Measurements from ENCODE around the gene ABCB8.
"Not testable (repeated sequence)": the region's sequence is repeated elsewhere in the genome, so short reads cannot be mapped to it uniquely, and the experiment has no call there.

The ABCB8 gene

DNA sequence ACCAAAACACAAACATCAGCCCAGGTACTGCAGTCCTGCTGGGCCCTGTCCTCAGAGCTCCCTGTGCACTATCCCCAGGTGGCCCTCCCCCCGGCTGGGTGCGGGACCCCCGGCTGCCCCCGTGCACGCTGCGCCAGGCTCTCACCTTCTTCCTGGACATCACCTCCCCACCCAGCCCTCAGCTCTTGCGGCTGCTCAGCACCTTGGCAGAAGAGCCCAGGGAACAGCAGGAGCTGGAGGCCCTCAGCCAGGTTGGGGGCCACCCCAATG is 18.3 kb upstream of the ABCB8 start:
- peaks cover 3% of the 10 kb centered on the region for H3K36me3 Mint-ChIP-seq (ENCODE audit: low read depth)
- TF ChIP-seq, protein P1, sequence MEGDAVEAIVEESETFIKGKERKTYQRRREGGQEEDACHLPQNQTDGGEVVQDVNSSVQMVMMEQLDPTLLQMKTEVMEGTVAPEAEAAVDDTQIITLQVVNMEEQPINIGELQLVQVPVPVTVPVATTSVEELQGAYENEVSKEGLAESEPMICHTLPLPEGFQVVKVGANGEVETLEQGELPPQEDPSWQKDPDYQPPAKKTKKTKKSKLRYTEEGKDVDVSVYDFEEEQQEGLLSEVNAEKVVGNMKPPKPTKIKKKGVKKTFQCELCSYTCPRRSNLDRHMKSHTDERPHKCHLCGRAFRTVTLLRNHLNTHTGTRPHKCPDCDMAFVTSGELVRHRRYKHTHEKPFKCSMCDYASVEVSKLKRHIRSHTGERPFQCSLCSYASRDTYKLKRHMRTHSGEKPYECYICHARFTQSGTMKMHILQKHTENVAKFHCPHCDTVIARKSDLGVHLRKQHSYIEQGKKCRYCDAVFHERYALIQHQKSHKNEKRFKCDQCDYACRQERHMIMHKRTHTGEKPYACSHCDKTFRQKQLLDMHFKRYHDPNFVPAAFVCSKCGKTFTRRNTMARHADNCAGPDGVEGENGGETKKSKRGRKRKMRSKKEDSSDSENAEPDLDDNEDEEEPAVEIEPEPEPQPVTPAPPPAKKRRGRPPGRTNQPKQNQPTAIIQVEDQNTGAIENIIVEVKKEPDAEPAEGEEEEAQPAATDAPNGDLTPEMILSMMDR (IDR thresholded peaks at IDR 0.05; ENCODE audit: unreplicated experiment in 3 of 3): no peak
- H3K27me3 Mint-ChIP-seq (ENCODE audit: low read depth): peaks cover 14% of the 10 kb centered on the region
- peaks cover 37% of the 10 kb centered on the region for H3K4me1 Mint-ChIP-seq
- peak overlapping the region; percentile 78 to 86 (median 84) for H3K4me3 Mint-ChIP-seq
- H3K9me3 Mint-ChIP-seq: no peaks in the 10 kb centered on the region
- peak overlapping the region; percentile 90 to 97 (median 95) for H3K27ac Mint-ChIP-seq

DNA sequence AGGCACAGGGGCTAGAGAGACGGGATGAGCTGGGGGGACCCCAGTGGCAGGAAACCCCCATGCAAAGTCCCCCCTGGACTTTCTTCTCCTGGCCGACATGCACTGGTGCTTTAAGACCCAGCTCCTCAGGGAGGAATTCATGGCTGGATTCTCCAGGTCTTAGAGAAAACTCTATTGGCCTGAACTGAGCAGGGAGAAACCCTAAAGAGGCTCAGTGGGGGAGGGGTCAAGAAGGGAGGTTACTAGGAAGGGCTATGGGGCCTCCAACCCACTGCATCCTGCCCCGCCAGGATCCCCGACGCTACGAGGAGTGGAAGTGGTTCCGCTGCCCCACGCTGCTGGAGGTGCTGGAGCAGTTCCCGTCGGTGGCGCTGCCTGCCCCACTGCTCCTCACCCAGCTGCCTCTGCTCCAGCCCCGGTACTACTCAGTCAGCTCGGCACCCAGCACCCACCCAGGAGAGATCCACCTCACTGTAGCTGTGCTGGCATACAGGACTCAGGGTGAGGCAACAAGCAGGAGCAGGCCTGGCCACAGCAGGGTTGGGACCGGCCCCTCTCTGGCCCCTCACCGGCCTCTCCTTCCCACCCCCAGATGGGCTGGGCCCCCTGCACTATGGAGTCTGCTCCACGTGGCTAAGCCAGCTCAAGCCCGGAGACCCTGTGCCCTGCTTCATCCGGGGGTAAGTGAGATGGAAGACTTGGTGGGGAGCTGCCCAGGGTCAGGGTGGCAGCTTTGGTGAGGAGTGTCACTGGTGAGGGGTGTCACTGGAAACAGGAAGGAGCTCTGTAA is 17.7 kb upstream of the ABCB8 start:
- Mint-ChIP-seq H3K27ac (peak overlapping the region; percentile 90 to 97 (median 95)), H3K9me3 (no peaks in the 10 kb centered on the region), H3K4me3 (peak overlapping the region; percentile 78 to 86 (median 84)), H3K27me3 (ENCODE audit: low read depth) (peaks cover 17% of the 10 kb centered on the region), H3K36me3 (ENCODE audit: low read depth) (peaks cover 3% of the 10 kb centered on the region), H3K4me1 (peaks cover 42% of the 10 kb centered on the region)
- TF ChIP-seq, protein P1 (IDR thresholded peaks at IDR 0.05; ENCODE audit: unreplicated experiment in 3 of 3): no peak

DNA sequence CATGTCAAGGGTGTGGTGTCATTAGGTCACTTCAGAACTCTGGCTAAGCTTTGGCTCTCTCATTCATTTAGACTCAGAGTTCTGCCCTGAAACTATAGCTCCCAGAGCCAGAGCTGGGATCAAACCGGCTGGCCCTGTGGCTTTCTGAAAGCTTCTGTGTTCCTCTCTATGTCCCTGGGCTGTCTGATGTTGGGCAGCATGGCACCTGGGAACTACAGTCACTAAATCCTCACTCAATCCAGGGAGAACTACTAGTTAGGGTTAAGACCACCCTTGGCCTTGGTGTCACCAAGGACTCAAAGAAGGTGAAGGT is 17.2 kb upstream of the ABCB8 start:
- Mint-ChIP-seq H3K27me3 (ENCODE audit: low read depth) (peaks cover 18% of the 10 kb centered on the region), H3K4me3 (peak overlapping the region; percentile 78 to 86 (median 84)), H3K9me3 (no peaks in the 10 kb centered on the region), H3K36me3 (ENCODE audit: low read depth) (peaks cover 3% of the 10 kb centered on the region), H3K27ac (peak overlapping the region; percentile 90 to 97 (median 95)), H3K4me1 (peaks cover 42% of the 10 kb centered on the region)
- TF ChIP-seq, protein P1 (IDR thresholded peaks at IDR 0.05; ENCODE audit: unreplicated experiment in 3 of 3): no peak

DNA sequence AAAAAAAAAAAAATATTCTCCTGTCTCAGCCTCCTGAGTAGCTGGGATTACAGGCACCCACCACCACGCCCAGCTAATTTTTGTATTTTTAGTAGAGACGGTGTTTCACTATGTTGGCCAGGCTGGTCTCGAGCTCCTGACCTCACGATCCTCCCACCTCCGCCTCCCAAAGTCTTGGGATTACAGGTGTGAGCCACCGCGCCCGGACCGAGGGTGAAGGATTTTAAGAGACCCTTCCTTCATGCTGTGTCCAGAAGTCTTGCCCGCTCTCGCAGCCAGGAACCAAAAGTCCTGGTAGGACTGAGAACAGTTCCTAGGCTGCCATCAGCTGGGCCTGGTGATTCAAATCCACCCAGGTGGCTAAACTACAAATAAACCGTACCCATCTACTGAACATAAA is 16.6 kb upstream of the ABCB8 start:
- Mint-ChIP-seq H3K4me1 (peaks cover 42% of the 10 kb centered on the region), H3K27me3 (ENCODE audit: low read depth) (peaks cover 22% of the 10 kb centered on the region), H3K4me3 (peak overlapping the region; percentile 27 to 68 (median 67)), H3K27ac (peak overlapping the region; percentile 51 to 65 (median 55))
- H3K36me3 Mint-ChIP-seq (ENCODE audit: low read depth); H3K9me3 Mint-ChIP-seq: not testable (repeated sequence)

DNA sequence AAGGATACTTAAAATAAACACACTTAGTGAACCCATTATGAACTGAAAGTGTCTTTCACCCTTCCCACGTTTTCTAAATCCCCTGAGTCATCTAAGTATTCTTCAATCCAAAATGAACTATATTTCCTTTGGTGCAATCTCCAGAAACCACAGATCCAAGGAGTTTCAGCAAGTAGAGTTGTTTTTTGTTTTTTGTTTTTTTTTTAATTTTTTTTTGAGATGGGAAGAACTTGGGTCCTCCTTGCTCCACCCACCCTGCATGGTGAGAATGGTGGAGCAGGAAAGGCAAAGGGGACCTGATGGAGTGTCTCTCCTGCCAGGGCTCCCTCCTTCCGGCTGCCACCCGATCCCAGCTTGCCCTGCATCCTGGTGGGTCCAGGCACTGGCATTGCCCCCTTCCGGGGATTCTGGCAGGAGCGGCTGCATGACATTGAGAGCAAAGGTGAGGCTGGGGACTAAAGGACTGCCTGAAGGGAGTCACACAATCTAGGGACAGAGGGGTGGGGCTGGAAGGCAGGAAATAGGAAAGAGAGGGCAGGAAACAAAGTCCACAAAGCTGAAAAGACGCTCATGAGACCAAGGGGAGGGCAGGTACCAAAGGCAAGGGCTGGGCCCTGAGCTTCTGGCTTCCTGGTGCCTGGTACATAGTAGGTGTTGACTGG is 16.1 kb upstream of the ABCB8 start:
- peak overlapping the region; percentile 51 to 94 (median 65) for H3K27ac Mint-ChIP-seq
- H3K9me3 Mint-ChIP-seq: no peaks in the 10 kb centered on the region
- H3K36me3 Mint-ChIP-seq (ENCODE audit: low read depth): peaks cover 3% of the 10 kb centered on the region
- TF ChIP-seq, protein P1 (IDR thresholded peaks at IDR 0.05; ENCODE audit: unreplicated experiment in 3 of 3): no peak
- H3K27me3 Mint-ChIP-seq (ENCODE audit: low read depth): peaks cover 23% of the 10 kb centered on the region
- peak overlapping the region; percentile 44 to 68 (median 67) for H3K4me3 Mint-ChIP-seq
- peaks cover 42% of the 10 kb centered on the region for H3K4me1 Mint-ChIP-seq

DNA sequence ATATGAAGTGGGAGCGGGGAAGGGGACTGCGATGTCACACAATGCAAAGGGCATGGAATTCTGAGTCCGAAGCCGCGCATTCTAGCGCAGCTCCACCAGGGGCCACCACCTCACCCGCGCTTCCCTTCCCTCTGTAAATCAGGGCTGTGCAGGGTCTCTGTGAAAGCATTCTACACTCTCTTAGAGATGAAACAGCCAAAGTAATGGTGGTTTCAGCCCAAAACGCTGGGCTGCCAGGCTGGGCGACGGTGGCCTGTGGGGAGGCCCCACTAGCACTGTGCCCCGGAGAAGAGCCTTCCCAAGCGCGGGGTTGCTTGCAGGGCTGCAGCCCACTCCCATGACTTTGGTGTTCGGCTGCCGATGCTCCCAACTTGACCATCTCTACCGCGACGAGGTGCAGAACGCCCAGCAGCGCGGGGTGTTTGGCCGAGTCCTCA is 15.3 kb upstream of the ABCB8 start:
- Mint-ChIP-seq H3K4me3 (peak overlapping the region; percentile 44 to 68 (median 64)), H3K9me3 (no peaks in the 10 kb centered on the region), H3K4me1 (peaks cover 45% of the 10 kb centered on the region), H3K27me3 (ENCODE audit: low read depth) (peaks cover 30% of the 10 kb centered on the region), H3K36me3 (ENCODE audit: low read depth) (peaks cover 3% of the 10 kb centered on the region), H3K27ac (peak overlapping the region; percentile 51 to 94 (median 57))
- TF ChIP-seq, protein P1 (IDR thresholded peaks at IDR 0.05; ENCODE audit: unreplicated experiment in 3 of 3): peak; percentile 52 to 59 (median 52)
